Measurements from ENCODE around the gene PSMB5. TPM values are rescaled to one million over a fixed set of nuclear protein-coding genes. Genes with fewer than 3 reads are reported as not detected.

Gene PSMB5
- total RNA-seq, 1 experiment from 2014 or later, result 224 TPM

GRCh38 chr14:22982477-22983245 is 52.0 kb downstream of the PSMB5 start, which contains the start of gene AJUBA (continued):
- TF ChIP-seq ATF2 (CRISPR knock-in tag; IDR thresholded peaks at IDR 0.05; ENCODE audit: borderline replicate concordance, low read depth) (no peak), ZNF317 (CRISPR knock-in tag; IDR thresholded peaks at IDR 0.05; ENCODE audit: borderline replicate concordance, low read depth) (no peak), FOXK1 (CRISPR knock-in tag; IDR thresholded peaks at IDR 0.05) (peak; percentile 66; the same call in 1 of the 2 replicates), IRF1 (CRISPR knock-in tag; IDR thresholded peaks at IDR 0.05) (no peak), E2F5 (CRISPR knock-in tag; IDR thresholded peaks at IDR 0.05) (0 out of 2 replicates have a peak, but pooled peaks have one; percentile 56), ZNF396 (CRISPR knock-in tag; IDR thresholded peaks at IDR 0.05; ENCODE audit: borderline replicate concordance) (no peak), TEAD1 (CRISPR knock-in tag; IDR thresholded peaks at IDR 0.05) (no peak; the same call in 1 of the 2 replicates), CREM (CRISPR knock-in tag; IDR thresholded peaks at IDR 0.05) (0 out of 2 replicates have a peak, but pooled peaks have one; percentile 25), RORB (CRISPR knock-in tag; IDR thresholded peaks at IDR 0.05) (no peak), ZBTB43 (CRISPR knock-in tag; IDR thresholded peaks at IDR 0.05) (peak; percentile 62; the same call in 1 of the 2 replicates), GABPB1 (CRISPR knock-in tag; IDR thresholded peaks at IDR 0.05) (peak; percentile 93), TEAD4 (CRISPR knock-in tag; IDR thresholded peaks at IDR 0.05) (0 out of 2 replicates have a peak, but pooled peaks have one; percentile 86), KAT7 (CRISPR knock-in tag; IDR thresholded peaks at IDR 0.05; ENCODE audit: borderline replicate concordance) (0 out of 2 replicates have a peak, but pooled peaks have one; percentile 78), ZNF263 (CRISPR knock-in tag; IDR thresholded peaks at IDR 0.05; ENCODE audit: low read depth) (0 out of 2 replicates have a peak, but pooled peaks have one; percentile 12), ELF4 (CRISPR knock-in tag; IDR thresholded peaks at IDR 0.05; ENCODE audit: low read depth) (no peak), ZNF425 (CRISPR knock-in tag; conservative IDR thresholded peaks at IDR 0.05) (no peak), HMGXB4 (CRISPR knock-in tag; IDR thresholded peaks at IDR 0.05) (peak; percentile 84; the same call in 1 of the 2 replicates), CDX4 (CRISPR knock-in tag; IDR thresholded peaks at IDR 0.05; ENCODE audit: borderline replicate concordance) (no peak), RELA (CRISPR knock-in tag; IDR thresholded peaks at IDR 0.05; ENCODE audit: borderline replicate concordance) (peak; percentile 69; the same call in 1 of the 2 replicates), FOXP4 (CRISPR knock-in tag; IDR thresholded peaks at IDR 0.05) (0 out of 2 replicates have a peak, but pooled peaks have one; percentile 52), ZNF532 (CRISPR knock-in tag; IDR thresholded peaks at IDR 0.05; ENCODE audit: borderline replicate concordance) (no peak)
